Neural cell (in vitro differentiated cells): ENCODE data around the gene ZNF22. TPM values are rescaled to one million over a fixed set of nuclear protein-coding genes. Genes with fewer than 3 reads are reported as not detected.

ENCODE experiments used
- H2AFZ ChIP-seq: fragments of 200-600, 300-800 bp; sonication (generic), shearing (Covaris generic); 2 replicates; pipeline ENCODE4 v1.6.0; 2014; ENCODE audit warnings: low read depth, mild to moderate bottlenecking, antibody characterized with exemption, low read length, moderate library complexity
- H3F3A ChIP-seq: fragments of 200-600 bp; shearing (Covaris generic); 2 replicates; pipeline ENCODE4 v1.6.1; 2016; ENCODE audit warnings: mild to moderate bottlenecking, moderate library complexity, mixed read lengths, antibody characterized with exemption, low read length; ENCODE audit not compliant: insufficient read depth, poor library complexity, severe bottlenecking
- H3K27ac ChIP-seq: fragments of 200-600, 300-800 bp; sonication (generic), shearing (Covaris generic); 2 replicates; pipeline ENCODE4 v1.5.1; 2014; ENCODE audit warnings: mild to moderate bottlenecking, low read length, moderate library complexity
- H3K27me3 ChIP-seq: fragments of 300-800, 200-600 bp; sonication (generic), shearing (Covaris generic); 2 replicates; pipeline ENCODE4 v1.6.0; 2014; ENCODE audit warnings: mild to moderate bottlenecking, low read depth, low read length, moderate library complexity; ENCODE audit not compliant: insufficient read depth
- H3K36me3 ChIP-seq: fragments of 300-800, 200-600 bp; sonication (generic), shearing (Covaris generic); 2 replicates; pipeline ENCODE4 v1.5.1; 2014; ENCODE audit warnings: mild to moderate bottlenecking, antibody characterized with exemption, low read length, moderate library complexity; ENCODE audit not compliant: insufficient read depth
- H3K4me2 ChIP-seq: fragments of 300-800, 200-600 bp; sonication (generic), shearing (Covaris generic); 2 replicates; pipeline ENCODE4 v1.6.0; 2014; ENCODE audit warnings: mild to moderate bottlenecking, low read length
- H3K4me3 ChIP-seq: fragments of 300-800, 200-600 bp; sonication (generic), shearing (Covaris generic); 2 replicates; pipeline ENCODE4 v1.5.1; 2014; ENCODE audit warnings: mild to moderate bottlenecking, low read length, moderate library complexity
- H3K79me2 ChIP-seq: fragments of 200-600 bp; shearing (Covaris generic); replicated peaks from 2 replicates; pipeline ENCODE4 v1.6.0; 2014; ENCODE audit warnings: mild to moderate bottlenecking, low read length, moderate library complexity; ENCODE audit not compliant: insufficient read depth
- H3K9ac ChIP-seq: fragments of 300-800, 200-600 bp; sonication (generic), shearing (Covaris generic); 2 replicates; pipeline ENCODE4 v1.6.1; 2016; ENCODE audit warnings: mild to moderate bottlenecking, low read length, mixed read lengths
- H3K9me2 ChIP-seq: fragments of 200-600 bp; shearing (Covaris generic); 2 replicates; pipeline ENCODE4 v1.6.1; 2016; ENCODE audit warnings: mild to moderate bottlenecking, low read length, mixed read lengths; ENCODE audit not compliant: insufficient read depth
- H3K9me3 ChIP-seq: fragments of 200-600, 300-800 bp; sonication (generic), shearing (Covaris generic); 2 replicates; pipeline ENCODE4 v1.6.1; 2016; ENCODE audit warnings: mild to moderate bottlenecking, mixed run types, low read length, moderate library complexity, mixed read lengths
- H4K20me1 ChIP-seq: fragments of 200-600 bp; shearing (Covaris generic); 2 replicates; pipeline ENCODE4 v1.6.1; 2016; ENCODE audit warnings: mild to moderate bottlenecking, mixed run types; ENCODE audit not compliant: insufficient read depth
- EP300 ChIP-seq: fragments of 450-650 bp; conservative IDR thresholded peaks from 2 replicates; pipeline ENCODE4 v1.6.1; 2014; ENCODE audit warnings: antibody characterized with exemption, mild to moderate bottlenecking, moderate library complexity; ENCODE audit not compliant: poor library complexity, severe bottlenecking
- EZH2 ChIP-seq: fragments of 200-600, 300-800 bp; shearing (Covaris generic), sonication (generic); IDR thresholded peaks from 2 replicates; pipeline ENCODE4 v1.6.1; 2014; ENCODE audit warnings: antibody characterized with exemption, low read length, borderline replicate concordance, mild to moderate bottlenecking; ENCODE audit not compliant: insufficient read depth, poor library complexity, severe bottlenecking
- MXI1 ChIP-seq: fragments of 450-650 bp; conservative IDR thresholded peaks from 2 replicates; pipeline ENCODE4 v1.6.1; 2014; ENCODE audit warnings: antibody characterized with exemption, mild to moderate bottlenecking; ENCODE audit not compliant: poor library complexity, severe bottlenecking
- POLR2AphosphoS5 ChIP-seq: IDR thresholded peaks from 2 replicates; pipeline ENCODE4 v1.6.1; 2012
- RAD21 ChIP-seq: fragments of 450-650 bp; conservative IDR thresholded peaks from 2 replicates; pipeline ENCODE4 v1.6.1; 2014; ENCODE audit warnings: antibody characterized with exemption, mild to moderate bottlenecking, moderate library complexity
- SMC3 ChIP-seq: fragments of 450-650 bp; conservative IDR thresholded peaks from 2 replicates; pipeline ENCODE4 v1.6.1; 2014; ENCODE audit warnings: antibody characterized with exemption, mild to moderate bottlenecking, moderate library complexity; ENCODE audit not compliant: poor library complexity
- TAF1 ChIP-seq: IDR thresholded peaks from 2 replicates; pipeline ENCODE4 v1.6.1; 2012; ENCODE audit warnings: low read depth
- polyA plus RNA-seq: library from polyadenylated mRNA; depleted of rRNA; stranded (reverse); fragments of >200 nt; gene quantifications from 2 replicates; pipeline ENCODE4 v1.2.3, GENCODE V29; 2014
- TF ChIP-seq, protein P1 (sequence below): fragments of 450-650 bp; IDR thresholded peaks from 2 replicates; pipeline ENCODE4 v1.5.1; 2014; ENCODE audit warnings: antibody characterized with exemption, mild to moderate bottlenecking, moderate library complexity; ENCODE audit not compliant: poor library complexity, severe bottlenecking
- TF ChIP-seq, protein P2 (sequence below): IDR thresholded peaks from 2 replicates; pipeline ENCODE4 v1.6.1; 2012; ENCODE audit warnings: borderline replicate concordance

Gene ZNF22
- polyA plus RNA-seq, 1 donor from 2014 or later = 32.9 TPM

DNA sequence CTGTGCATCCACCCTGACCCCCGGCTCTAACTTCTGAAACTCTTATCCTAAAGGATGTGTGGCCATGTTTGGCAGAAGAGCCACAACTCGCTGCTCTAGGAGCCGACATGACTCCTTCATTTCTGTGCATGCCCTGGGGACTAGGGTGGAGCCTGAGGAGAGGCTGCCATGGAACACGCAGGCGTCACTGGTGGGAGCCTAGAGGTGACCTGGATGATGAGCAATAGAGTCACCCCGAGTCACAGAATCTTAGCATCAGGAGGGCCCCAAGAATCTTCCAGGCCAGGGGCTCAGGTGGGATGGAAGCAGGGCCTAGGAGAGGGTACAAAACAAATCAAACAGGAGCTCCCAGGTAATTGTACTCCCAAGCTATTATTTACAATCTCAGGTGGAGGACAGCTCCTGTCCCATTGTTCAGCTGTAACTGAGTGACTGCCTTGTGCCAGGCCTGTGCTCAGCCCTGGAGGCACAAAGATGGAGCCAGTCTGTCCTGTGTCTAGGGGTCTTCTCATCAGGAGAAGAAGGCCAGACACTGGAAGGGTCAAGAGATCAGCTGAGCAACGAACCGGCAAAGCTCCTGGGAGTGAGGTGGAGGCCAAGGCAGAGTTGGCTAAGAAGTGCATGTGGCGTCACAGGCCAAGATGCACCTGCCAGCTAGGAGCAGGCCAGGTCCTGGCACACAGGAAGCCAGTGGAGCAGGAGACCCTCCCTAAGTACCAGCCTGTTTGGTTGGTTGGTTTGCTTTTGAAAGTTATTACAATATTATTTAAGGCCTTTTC, 5.8 kb upstream of the ZNF22 start:
- no peak overlapping the region for H3K27ac ChIP-seq
- no peaks in the 10 kb centered on the region for H3K9me2 ChIP-seq
- H3K36me3 ChIP-seq = no peaks in the 10 kb centered on the region
- no peaks in the 10 kb centered on the region for H3K79me2 ChIP-seq
- no peaks in the 10 kb centered on the region for H3K27me3 ChIP-seq
- H4K20me1 ChIP-seq = no peaks in the 10 kb centered on the region
- H3K9me3 ChIP-seq = no peaks in the 10 kb centered on the region
- H3K4me2 ChIP-seq = no peak overlapping the region
- H2AFZ ChIP-seq = no peak overlapping the region
- H3F3A ChIP-seq = no peaks in the 10 kb centered on the region
- no peak overlapping the region for H3K4me3 ChIP-seq
- no peak overlapping the region for H3K9ac ChIP-seq
- TF ChIP-seq, protein P1, sequence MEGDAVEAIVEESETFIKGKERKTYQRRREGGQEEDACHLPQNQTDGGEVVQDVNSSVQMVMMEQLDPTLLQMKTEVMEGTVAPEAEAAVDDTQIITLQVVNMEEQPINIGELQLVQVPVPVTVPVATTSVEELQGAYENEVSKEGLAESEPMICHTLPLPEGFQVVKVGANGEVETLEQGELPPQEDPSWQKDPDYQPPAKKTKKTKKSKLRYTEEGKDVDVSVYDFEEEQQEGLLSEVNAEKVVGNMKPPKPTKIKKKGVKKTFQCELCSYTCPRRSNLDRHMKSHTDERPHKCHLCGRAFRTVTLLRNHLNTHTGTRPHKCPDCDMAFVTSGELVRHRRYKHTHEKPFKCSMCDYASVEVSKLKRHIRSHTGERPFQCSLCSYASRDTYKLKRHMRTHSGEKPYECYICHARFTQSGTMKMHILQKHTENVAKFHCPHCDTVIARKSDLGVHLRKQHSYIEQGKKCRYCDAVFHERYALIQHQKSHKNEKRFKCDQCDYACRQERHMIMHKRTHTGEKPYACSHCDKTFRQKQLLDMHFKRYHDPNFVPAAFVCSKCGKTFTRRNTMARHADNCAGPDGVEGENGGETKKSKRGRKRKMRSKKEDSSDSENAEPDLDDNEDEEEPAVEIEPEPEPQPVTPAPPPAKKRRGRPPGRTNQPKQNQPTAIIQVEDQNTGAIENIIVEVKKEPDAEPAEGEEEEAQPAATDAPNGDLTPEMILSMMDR = no peak
- TF ChIP-seq, protein P2, sequence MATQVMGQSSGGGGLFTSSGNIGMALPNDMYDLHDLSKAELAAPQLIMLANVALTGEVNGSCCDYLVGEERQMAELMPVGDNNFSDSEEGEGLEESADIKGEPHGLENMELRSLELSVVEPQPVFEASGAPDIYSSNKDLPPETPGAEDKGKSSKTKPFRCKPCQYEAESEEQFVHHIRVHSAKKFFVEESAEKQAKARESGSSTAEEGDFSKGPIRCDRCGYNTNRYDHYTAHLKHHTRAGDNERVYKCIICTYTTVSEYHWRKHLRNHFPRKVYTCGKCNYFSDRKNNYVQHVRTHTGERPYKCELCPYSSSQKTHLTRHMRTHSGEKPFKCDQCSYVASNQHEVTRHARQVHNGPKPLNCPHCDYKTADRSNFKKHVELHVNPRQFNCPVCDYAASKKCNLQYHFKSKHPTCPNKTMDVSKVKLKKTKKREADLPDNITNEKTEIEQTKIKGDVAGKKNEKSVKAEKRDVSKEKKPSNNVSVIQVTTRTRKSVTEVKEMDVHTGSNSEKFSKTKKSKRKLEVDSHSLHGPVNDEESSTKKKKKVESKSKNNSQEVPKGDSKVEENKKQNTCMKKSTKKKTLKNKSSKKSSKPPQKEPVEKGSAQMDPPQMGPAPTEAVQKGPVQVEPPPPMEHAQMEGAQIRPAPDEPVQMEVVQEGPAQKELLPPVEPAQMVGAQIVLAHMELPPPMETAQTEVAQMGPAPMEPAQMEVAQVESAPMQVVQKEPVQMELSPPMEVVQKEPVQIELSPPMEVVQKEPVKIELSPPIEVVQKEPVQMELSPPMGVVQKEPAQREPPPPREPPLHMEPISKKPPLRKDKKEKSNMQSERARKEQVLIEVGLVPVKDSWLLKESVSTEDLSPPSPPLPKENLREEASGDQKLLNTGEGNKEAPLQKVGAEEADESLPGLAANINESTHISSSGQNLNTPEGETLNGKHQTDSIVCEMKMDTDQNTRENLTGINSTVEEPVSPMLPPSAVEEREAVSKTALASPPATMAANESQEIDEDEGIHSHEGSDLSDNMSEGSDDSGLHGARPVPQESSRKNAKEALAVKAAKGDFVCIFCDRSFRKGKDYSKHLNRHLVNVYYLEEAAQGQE = no peak
- TF ChIP-seq TAF1 (no peak), POLR2AphosphoS5 (no peak), RAD21 (no peak), EZH2 (no peak), SMC3 (no peak), MXI1 (no peak), EP300 (no peak)

DNA sequence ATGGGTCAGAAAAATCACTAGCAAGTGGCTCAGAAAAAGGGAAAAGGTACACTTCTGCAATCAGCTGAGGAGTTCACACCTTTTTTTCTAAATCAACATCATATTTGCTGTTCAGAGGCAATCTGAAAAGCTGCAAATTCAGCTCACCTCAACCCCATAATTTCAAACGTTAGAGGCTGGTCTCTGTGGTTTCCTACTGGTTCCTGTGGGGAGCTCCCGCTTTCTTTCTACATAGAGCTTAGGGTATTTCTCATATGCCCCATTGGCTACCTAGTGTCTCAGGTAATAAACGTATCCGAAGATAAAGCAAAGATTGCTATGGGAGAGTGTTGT, 5.2 kb upstream of the ZNF22 start:
- Histone ChIP-seq H3K4me2 (no peak overlapping the region), H3K9me3 (no peaks in the 10 kb centered on the region), H3K27me3 (no peaks in the 10 kb centered on the region), H3K79me2 (no peaks in the 10 kb centered on the region), H3K4me3 (no peak overlapping the region), H4K20me1 (no peaks in the 10 kb centered on the region), H3K36me3 (no peaks in the 10 kb centered on the region), H3K9ac (no peak overlapping the region), H3F3A (no peaks in the 10 kb centered on the region), H3K9me2 (no peaks in the 10 kb centered on the region), H2AFZ (no peak overlapping the region), H3K27ac (no peak overlapping the region)
- no peak for TF ChIP-seq TAF1
- TF ChIP-seq RAD21 = no peak
- no peak for TF ChIP-seq SMC3
- TF ChIP-seq EP300 = no peak
- no peak for TF ChIP-seq POLR2AphosphoS5
- TF ChIP-seq, protein P2 = no peak
- no peak for TF ChIP-seq EZH2
- TF ChIP-seq, protein P1 = no peak
- TF ChIP-seq MXI1 = no peak
